Tibial nerve (tissue), 3 donors: Measurements from ENCODE around the gene IGF1R.

Experiments used
- POLR2A ChIP-seq, 2 donors: fragments of 450-650 bp; IDR thresholded peaks; one replicate each; pipeline ENCODE4 v1.6.1; 2017; ENCODE audit warnings: antibody characterized with exemption in 2 of 2, mild to moderate bottlenecking in 2 of 2, moderate library complexity in 2 of 2
- TF ChIP-seq, protein P1 (sequence below), 5 experiments: fragments of 200-600 bp in 3 of 5; fragments of 450-650 bp in 2 of 5; sonication (generic) in 3 of 5; IDR thresholded peaks; one replicate each; pipeline ENCODE4 v1.5.1; 2016 to 2019; ENCODE audit warnings: antibody characterized with exemption in 5 of 5, mild to moderate bottlenecking in 3 of 5, moderate library complexity in 2 of 5

- TF ChIP-seq, protein P1, sequence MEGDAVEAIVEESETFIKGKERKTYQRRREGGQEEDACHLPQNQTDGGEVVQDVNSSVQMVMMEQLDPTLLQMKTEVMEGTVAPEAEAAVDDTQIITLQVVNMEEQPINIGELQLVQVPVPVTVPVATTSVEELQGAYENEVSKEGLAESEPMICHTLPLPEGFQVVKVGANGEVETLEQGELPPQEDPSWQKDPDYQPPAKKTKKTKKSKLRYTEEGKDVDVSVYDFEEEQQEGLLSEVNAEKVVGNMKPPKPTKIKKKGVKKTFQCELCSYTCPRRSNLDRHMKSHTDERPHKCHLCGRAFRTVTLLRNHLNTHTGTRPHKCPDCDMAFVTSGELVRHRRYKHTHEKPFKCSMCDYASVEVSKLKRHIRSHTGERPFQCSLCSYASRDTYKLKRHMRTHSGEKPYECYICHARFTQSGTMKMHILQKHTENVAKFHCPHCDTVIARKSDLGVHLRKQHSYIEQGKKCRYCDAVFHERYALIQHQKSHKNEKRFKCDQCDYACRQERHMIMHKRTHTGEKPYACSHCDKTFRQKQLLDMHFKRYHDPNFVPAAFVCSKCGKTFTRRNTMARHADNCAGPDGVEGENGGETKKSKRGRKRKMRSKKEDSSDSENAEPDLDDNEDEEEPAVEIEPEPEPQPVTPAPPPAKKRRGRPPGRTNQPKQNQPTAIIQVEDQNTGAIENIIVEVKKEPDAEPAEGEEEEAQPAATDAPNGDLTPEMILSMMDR (IDR thresholded peaks at IDR 0.05), result no peak
- TF ChIP-seq POLR2A (IDR thresholded peaks at IDR 0.05), result no peak
These were observed 106.8 kb downstream of the IGF1R start for GRCh38 chr15:98755138-98755537.
